H1 (cell line): ENCODE results near the gene NR3C2. TPM values are rescaled to one million over a fixed set of nuclear protein-coding genes. Genes with fewer than 3 reads are reported as not detected.

Experiments
- CTCF ChIA-PET: fragments of 300-600 bp; sonication (Branson Sonifier 250); formaldehyde crosslinking; loops from one replicate; lab custom pipeline; 2021; ENCODE audit not compliant: partially characterized antibody; lab: Charles Lee
- POLR2A ChIA-PET: fragments of 300-600 bp; sonication (Branson Sonifier 250); formaldehyde crosslinking; loops from one replicate; lab custom pipeline; 2021; ENCODE audit warnings: inconsistent platforms; ENCODE audit not compliant: partially characterized antibody; lab: Charles Lee
- DNase-seq, 2 experiments: peaks; one replicate each; pipeline versions ENCODE4 v3.0.0 to v3.0.0-alpha.2; 2010 to 2022; ENCODE audit warnings: low spot score in 2 of 2, low read depth in 1 of 2, mixed read lengths in 1 of 2
- FAIRE-seq: peaks from 2 replicates; lab custom pipeline; 2011; peaks lifted over from hg19 to GRCh38; lab: Jason Lieb, UNC
- H2AFZ ChIP-seq: 2 replicates; pipeline ENCODE4 v1.8.1; 2012; ENCODE audit warnings: low read length, inconsistent platforms
- H2AK5ac ChIP-seq: 2 replicates; pipeline ENCODE4 v1.6.1; 2013; ENCODE audit warnings: low read depth, low read length
- H2BK120ac ChIP-seq: replicated peaks from 2 replicates; pipeline ENCODE3; 2013; ENCODE audit warnings: low read depth, low read length, inconsistent platforms
- H2BK12ac ChIP-seq: 2 replicates; pipeline ENCODE4 v1.6.1; 2013; ENCODE audit warnings: low read depth, low read length
- H2BK15ac ChIP-seq: 2 replicates; pipeline ENCODE4 v1.6.1; 2013; ENCODE audit warnings: low read length
- H2BK20ac ChIP-seq: 2 replicates; pipeline ENCODE4 v1.6.1; 2013; ENCODE audit warnings: low read length
- H2BK5ac ChIP-seq: 2 replicates; pipeline ENCODE4 v1.6.1; 2013; ENCODE audit warnings: low read depth, low read length
- H3K14ac ChIP-seq: 2 replicates; pipeline ENCODE4 v1.6.1; 2013; ENCODE audit warnings: inconsistent platforms; ENCODE audit not compliant: insufficient read length
- H3K18ac ChIP-seq: 2 replicates; pipeline ENCODE4 v1.6.1; 2013; ENCODE audit warnings: low read length; ENCODE audit errors: extremely low read depth
- H3K23ac ChIP-seq: 2 replicates; pipeline ENCODE4 v1.6.1; 2013; ENCODE audit warnings: inconsistent platforms; ENCODE audit not compliant: insufficient read length
- H3K23me2 ChIP-seq: 2 replicates; pipeline ENCODE4 v1.6.1; 2013; ENCODE audit warnings: low read depth, low read length
- H3K27ac ChIP-seq: 2 replicates; pipeline ENCODE4 v1.6.1; 2011; ENCODE audit warnings: low read depth, low read length, inconsistent platforms
- H3K27me3 ChIP-seq, 4 experiments: replicated peaks in 1 of 4; 1 replicate in 1 of 4; 2 replicates in 3 of 4; pipeline versions ENCODE4 v1.6.1 to v1.8.1; 2011 to 2013; ENCODE audit warnings: low read length in 3 of 4, mild to moderate bottlenecking in 3 of 4, inconsistent platforms in 2 of 4, mixed read lengths in 2 of 4, moderate library complexity in 1 of 4; ENCODE audit not compliant: control insufficient read depth in 3 of 4, insufficient read depth in 3 of 4; ENCODE audit errors: extremely low read depth in 1 of 4
- H3K36me3 ChIP-seq, 4 experiments: 2 replicates each; pipeline versions ENCODE4 v1.6.1 to v1.8.1; 2011 to 2013; ENCODE audit warnings: mild to moderate bottlenecking in 4 of 4, low read length in 3 of 4, moderate library complexity in 2 of 4, control low read depth in 1 of 4, inconsistent platforms in 1 of 4; ENCODE audit not compliant: insufficient read depth in 4 of 4, control insufficient read depth in 2 of 4
- H3K4ac ChIP-seq: replicated peaks from 2 replicates; pipeline ENCODE3; 2013; ENCODE audit warnings: low read length, low read depth, mixed read lengths, inconsistent platforms; ENCODE audit not compliant: insufficient read length
- H3K4me1 ChIP-seq, 4 experiments: replicated peaks in 1 of 4; 1 replicate in 1 of 4; 2 replicates in 3 of 4; pipeline versions ENCODE4 v1.6.1 to v1.8.1; 2011 to 2013; ENCODE audit warnings: low read length in 3 of 4, inconsistent platforms in 2 of 4, mixed read lengths in 1 of 4; ENCODE audit not compliant: insufficient read depth in 4 of 4, control insufficient read depth in 3 of 4
- H3K4me2 ChIP-seq, 2 experiments: 2 replicates each; pipeline versions ENCODE4 v1.6.1 to v1.8.1; 2011 to 2013; ENCODE audit warnings: low read depth in 2 of 2, low read length in 2 of 2, control low read depth in 1 of 2, inconsistent platforms in 1 of 2, mild to moderate bottlenecking in 1 of 2; ENCODE audit not compliant: insufficient read depth in 1 of 2
- H3K4me3 ChIP-seq, 4 experiments: fragments of 200-600, 300-600 bp in 1 of 4; sonication (generic), shearing (Covaris generic), sonication (Bioruptor Twin) in 1 of 4; 2 replicates each; pipeline versions ENCODE4 v1.5.1 to v1.8.1; 2011 to 2016; ENCODE audit warnings: low read length in 4 of 4, low read depth in 3 of 4, control low read depth in 2 of 4, inconsistent platforms in 2 of 4, mild to moderate bottlenecking in 2 of 4, mixed read lengths in 1 of 4, moderate library complexity in 1 of 4; ENCODE audit not compliant: insufficient read depth in 2 of 4; ENCODE audit errors: extremely low read depth in 1 of 4
- H3K56ac ChIP-seq: replicated peaks from 2 replicates; pipeline ENCODE3; 2013; ENCODE audit warnings: low read depth, mild to moderate bottlenecking, mixed read lengths, low read length, inconsistent platforms; ENCODE audit not compliant: insufficient read length
- H3K79me1 ChIP-seq: 2 replicates; pipeline ENCODE4 v1.6.1; 2013; ENCODE audit warnings: low read depth, low read length, control low read depth
- H3K79me2 ChIP-seq, 2 experiments: 2 replicates each; pipeline versions ENCODE4 v1.6.1 to v1.8.1; 2012 to 2013; ENCODE audit warnings: low read length in 2 of 2, mild to moderate bottlenecking in 2 of 2, inconsistent platforms in 1 of 2; ENCODE audit not compliant: insufficient read depth in 2 of 2, control insufficient read depth in 1 of 2
- H3K9ac ChIP-seq, 4 experiments: replicated peaks in 1 of 4; 1 replicate in 1 of 4; 2 replicates in 3 of 4; pipeline versions ENCODE4 v1.6.1 to v1.8.1; 2011 to 2013; ENCODE audit warnings: low read depth in 3 of 4, low read length in 3 of 4, control low read depth in 2 of 4, mild to moderate bottlenecking in 2 of 4, moderate library complexity in 2 of 4, inconsistent platforms in 1 of 4; ENCODE audit errors: extremely low read depth in 1 of 4
- H3K9me3 ChIP-seq, 2 experiments: 2 replicates each; pipeline versions ENCODE4 v1.6.1 to v1.8.1; 2012 to 2013; ENCODE audit warnings: mild to moderate bottlenecking in 2 of 2, moderate library complexity in 2 of 2, control low read depth in 1 of 2, inconsistent platforms in 1 of 2, low read depth in 1 of 2, low read length in 1 of 2, mixed read lengths in 1 of 2; ENCODE audit not compliant: insufficient read depth in 2 of 2
- H4K20me1 ChIP-seq, 2 experiments: replicated peaks in 1 of 2; 2 replicates each; pipeline versions ENCODE3 to v1.8.1; 2011 to 2013; ENCODE audit warnings: inconsistent platforms in 2 of 2, low read length in 2 of 2, mild to moderate bottlenecking in 1 of 2; ENCODE audit not compliant: insufficient read depth in 2 of 2, control insufficient read depth in 1 of 2
- H4K5ac ChIP-seq: 2 replicates; pipeline ENCODE4 v1.6.1; 2013; ENCODE audit warnings: low read length, low read depth, mixed read lengths, inconsistent platforms; ENCODE audit not compliant: insufficient read length
- H4K8ac ChIP-seq: 2 replicates; pipeline ENCODE4 v1.8.0; 2013; ENCODE audit warnings: mild to moderate bottlenecking, moderate library complexity, low read length, inconsistent platforms; ENCODE audit not compliant: insufficient read depth; ENCODE audit errors: extremely low read depth
- H4K91ac ChIP-seq: replicated peaks from 2 replicates; pipeline ENCODE3; 2013; ENCODE audit warnings: low read length, mixed read lengths, inconsistent platforms; ENCODE audit not compliant: insufficient read length
- ASH2L ChIP-seq: fragments of 200-600, 300-600 bp; sonication (generic); IDR thresholded peaks from one replicate; pipeline ENCODE4 v1.7.1; 2017; ENCODE audit warnings: low read length
- CBX8 ChIP-seq: fragments of 300-800, 300-1000 bp; sonication (generic); IDR thresholded peaks from 2 replicates; pipeline ENCODE4 v1.7.1; 2016; ENCODE audit warnings: low read depth, low read length, borderline replicate concordance
- CEBPB ChIP-seq: IDR thresholded peaks from 2 replicates; pipeline ENCODE4 v1.6.1; 2012; ENCODE audit warnings: low read depth, low read length
- CHD2 ChIP-seq: IDR thresholded peaks from 2 replicates; pipeline ENCODE4 v1.6.1; 2012; ENCODE audit warnings: low read length, improper control_type of control experiment
- GABPA ChIP-seq: IDR thresholded peaks from 2 replicates; pipeline ENCODE4 v1.6.1; 2011; ENCODE audit warnings: mild to moderate bottlenecking, low read length, moderate library complexity, borderline replicate concordance; ENCODE audit not compliant: insufficient read depth
- JUND ChIP-seq: IDR thresholded peaks from 2 replicates; pipeline ENCODE4 v1.6.1; 2011; ENCODE audit warnings: mild to moderate bottlenecking, improper control_type of control experiment, low read length
- KDM1A ChIP-seq: fragments of 200-600, 300-600 bp; sonication (generic); IDR thresholded peaks from 2 replicates; pipeline ENCODE4 v1.7.1; 2016; ENCODE audit warnings: mild to moderate bottlenecking, low read length, borderline replicate concordance
- MAX ChIP-seq: IDR thresholded peaks from 2 replicates; pipeline ENCODE4 v1.6.1; 2012; ENCODE audit warnings: inconsistent platforms
- NRF1 ChIP-seq: IDR thresholded peaks from 2 replicates; pipeline ENCODE4 v1.6.1; 2011; ENCODE audit warnings: mild to moderate bottlenecking, low read depth, low read length, improper control_type of control experiment
- POLR2AphosphoS5 ChIP-seq: IDR thresholded peaks from 2 replicates; pipeline ENCODE4 v1.6.1; 2011; ENCODE audit warnings: low read depth, low read length
- RFX5 ChIP-seq: IDR thresholded peaks from 2 replicates; pipeline ENCODE4 v1.6.1; 2011; ENCODE audit warnings: low read depth, low read length, improper control_type of control experiment, borderline replicate concordance
- SAP30 ChIP-seq: fragments of 300-600 bp; sonication (generic); IDR thresholded peaks from 2 replicates; pipeline ENCODE4 v1.7.1; 2012; ENCODE audit warnings: low read length, moderate library complexity, mild to moderate bottlenecking, inconsistent platforms; ENCODE audit not compliant: insufficient read depth, insufficient replicate concordance
- SIN3A ChIP-seq, 2 experiments: IDR thresholded peaks in 1 of 2; conservative IDR thresholded peaks in 1 of 2; 2 replicates each; pipeline ENCODE4 v1.6.1; 2011 to 2012; ENCODE audit warnings: low read length in 2 of 2, improper control_type of control experiment in 1 of 2, low read depth in 1 of 2, mild to moderate bottlenecking in 1 of 2
- SRF ChIP-seq: IDR thresholded peaks from 2 replicates; pipeline ENCODE4 v1.6.1; 2011; ENCODE audit warnings: mild to moderate bottlenecking, low read depth, low read length, moderate library complexity
- SUZ12 ChIP-seq: fragments of 200-600 bp; sonication (generic); IDR thresholded peaks from 2 replicates; pipeline ENCODE4 v1.6.1; 2012; ENCODE audit warnings: mild to moderate bottlenecking, inconsistent platforms, low read length, moderate library complexity, mixed read lengths
- TAF7 ChIP-seq: optimal IDR thresholded peaks from 2 replicates; pipeline ENCODE3; 2011; ENCODE audit warnings: low read depth, mild to moderate bottlenecking, inconsistent platforms, low read length, moderate library complexity, borderline replicate concordance
- TEAD4 ChIP-seq: IDR thresholded peaks from 2 replicates; pipeline ENCODE4 v1.6.1; 2012; ENCODE audit warnings: low read depth, low read length, inconsistent platforms, mixed read lengths
- polyA plus RNA-seq, 7 experiments: library from polyadenylated mRNA; depleted of rRNA in 3 of 7; stranded (reverse) in 5 of 7; unstranded in 2 of 7; fragments of >200 nt in 5 of 7; fragments of 200-250 nt in 2 of 7; gene quantifications; 1 replicate in 5 of 7; 2 replicates in 1 of 7; 4 replicates in 1 of 7; pipeline versions ENCODE4 v1.2.1 to v1.2.3, GENCODE V29; 2011 to 2013; ENCODE audit warnings: missing spikeins in 2 of 7, mixed read lengths in 2 of 7
- total RNA-seq: library from RNA; stranded (reverse); fragmentation: NEBNext Ultra II Directional; extraction: Animal tissue kit (Norgen Biotek cat#: 25700); gene quantifications from 2 replicates; pipeline ENCODE4 v1.2.1, GENCODE V29; 2021

NR3C2 gene
- total and polyA plus RNA-seq, 2 of the 8 experiments (the other 6 are each of a cell fraction or from before 2014, with no cell fraction given), result 0.80 to 3.9 TPM

DNA sequence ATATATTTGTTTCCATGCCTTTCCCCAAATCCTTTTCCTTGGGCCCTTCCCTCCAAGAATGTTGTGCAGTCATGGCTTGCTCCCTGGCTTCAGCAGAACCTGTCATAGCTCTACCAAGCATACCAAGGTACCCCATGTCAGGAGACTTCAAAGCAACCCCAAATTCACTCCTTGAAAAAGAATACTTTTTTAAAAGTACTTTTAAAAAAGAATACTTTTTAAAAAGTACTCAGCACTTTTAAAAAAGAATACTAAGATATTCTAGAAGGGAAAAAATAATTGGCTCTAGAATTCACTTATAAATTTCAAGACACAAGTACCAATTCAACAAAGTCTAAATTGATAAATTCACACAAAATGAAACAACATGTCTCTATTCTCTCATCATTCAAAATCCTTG is 76.0 kb downstream of the NR3C2 start:
- DNase-seq (no peak), FAIRE-seq (no peak)
- Histone ChIP-seq H3K23ac (no peak overlapping the region), H3K27me3 (no peaks in the 10 kb centered on the region), H3K27ac (no peak overlapping the region), H2BK5ac (no peak overlapping the region), H4K20me1 (no peaks in the 10 kb centered on the region), H3K4me1 (no peaks in the 10 kb centered on the region), H3K56ac (no peak overlapping the region), H2AK5ac (no peak overlapping the region), H3K23me2 (no peaks in the 10 kb centered on the region), H4K8ac (no peak overlapping the region), H2BK12ac (no peak overlapping the region), H3K18ac (no peak overlapping the region), H3K9ac (no peak overlapping the region), H3K4me3 (no peak overlapping the region), H2BK20ac (no peak overlapping the region), H2AFZ (no peak overlapping the region), H3K4ac (no peak overlapping the region), H3K9me3 (no peaks in the 10 kb centered on the region), H3K36me3 (no peaks in the 10 kb centered on the region; a peak in 1 of 8 replicates), H3K79me2 (no peaks in the 10 kb centered on the region), H3K79me1 (no peaks in the 10 kb centered on the region), H4K91ac (no peak overlapping the region), H3K14ac (no peak overlapping the region), H4K5ac (no peak overlapping the region), H2BK15ac (no peak overlapping the region), H3K4me2 (no peak overlapping the region), H2BK120ac (no peak overlapping the region)
- CTCF ChIA-PET, result no interaction called here
- POLR2A ChIA-PET, result no interaction called here
- TF ChIP-seq SRF (no peak), KDM1A (no peak), POLR2AphosphoS5 (no peak), RFX5 (no peak), TEAD4 (no peak), CHD2 (no peak), SAP30 (no peak), SIN3A (conservative IDR thresholded peaks at IDR 0.05 in 1 of 2, IDR thresholded peaks at IDR 0.05 in 1 of 2; ENCODE audit: low read depth in 1 of 2, low read length in 2 of 2) (no peak), NRF1 (no peak), ASH2L (no peak), SUZ12 (no peak), JUND (no peak), GABPA (no peak), MAX (no peak), CEBPB (no peak), CBX8 (no peak), TAF7 (no peak)
